ENCODE data around the gene SLC33A1. TPM values are rescaled to one million over a fixed set of nuclear protein-coding genes. Genes with fewer than 3 reads are reported as not detected.
"Not testable (repeated sequence)": the region's sequence is repeated elsewhere in the genome, so short reads cannot be mapped to it uniquely, and the experiment has no call there.

The SLC33A1 gene
- total RNA-seq, 1 experiment from 2014 or later, result 27.7 TPM

GRCh38 chr3:155871746-155872158 lies 17.5 kb upstream of the SLC33A1 start:
- H3K4me3 ChIP-seq, result peak overlapping the region; percentile 95
- H3K27me3 ChIP-seq (replicated peaks), result no peaks in the 10 kb centered on the region
- H3K36me3 ChIP-seq, result peaks cover 17% of the 10 kb centered on the region
- peak overlapping the region; percentile 81 for H3K27ac ChIP-seq
- DNase-seq (ENCODE audit: low read depth in 1 of 2, low spot score in 2 of 2), result no peak
- peaks cover 8% of the 10 kb centered on the region for H3K4me1 ChIP-seq (replicated peaks)
- no peaks in the 10 kb centered on the region for H3K9me3 ChIP-seq (replicated peaks)

DNA sequence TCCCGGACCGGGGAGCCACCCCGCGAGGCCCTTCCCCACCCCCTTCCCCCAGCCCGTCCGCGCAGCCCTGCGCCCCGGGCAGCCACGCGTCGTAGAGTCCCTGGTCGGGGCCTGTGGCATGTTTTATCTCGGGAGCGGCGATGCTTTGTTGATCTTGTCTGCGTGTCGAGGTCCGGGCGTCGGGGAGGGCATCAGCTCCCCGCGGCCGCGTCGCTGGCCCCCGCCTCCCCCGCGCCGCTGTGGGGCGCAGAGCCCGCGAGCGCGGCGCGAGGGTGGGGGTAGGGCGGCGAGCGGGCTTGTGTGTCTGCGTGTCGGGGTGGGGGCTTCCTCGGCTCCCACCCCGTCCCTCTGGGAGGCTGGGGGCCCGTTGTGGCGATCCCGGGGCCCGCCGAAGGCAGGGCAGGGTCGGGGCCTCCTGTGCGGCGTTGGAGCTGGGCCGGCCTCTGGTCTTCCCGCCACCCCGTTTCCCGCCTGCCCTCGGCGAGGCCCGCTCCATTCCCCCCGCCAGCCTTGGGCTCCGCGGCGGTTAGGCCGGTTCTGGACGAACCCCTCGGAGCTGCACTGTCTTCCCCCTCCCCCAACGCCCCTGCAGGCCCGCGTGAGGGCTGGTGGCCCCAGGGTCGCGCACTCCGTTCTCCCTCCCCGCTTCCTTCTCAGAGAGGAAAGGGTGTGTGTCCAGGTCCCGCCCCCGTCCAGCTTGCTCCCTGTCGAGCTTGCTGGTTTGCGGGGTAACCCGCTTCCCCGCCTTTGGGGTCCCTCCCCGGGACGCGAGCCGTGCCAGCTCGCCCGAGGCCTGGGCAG lies 16.9 kb upstream of the SLC33A1 start:
- Histone ChIP-seq H3K4me1 (replicated peaks) (peaks cover 8% of the 10 kb centered on the region), H3K9me3 (replicated peaks) (no peaks in the 10 kb centered on the region), H3K27me3 (replicated peaks) (no peaks in the 10 kb centered on the region), H3K36me3 (peaks cover 17% of the 10 kb centered on the region), H3K4me3 (peak overlapping the region; percentile 95), H3K27ac (peak overlapping the region; percentile 81)
- DNase-seq (ENCODE audit: low read depth in 1 of 2, low spot score in 2 of 2), result peak; percentile 41 to 48

- Histone ChIP-seq H3K36me3 (peaks cover 17% of the 10 kb centered on the region), H3K4me1 (replicated peaks) (peaks cover 8% of the 10 kb centered on the region), H3K4me3 (peak within 1 kb of the TSS; percentile 95), H3K27me3 (replicated peaks) (no peaks in the 10 kb centered on the region), H3K27ac (peak within 1 kb of the TSS; percentile 81), H3K9me3 (replicated peaks) (no peaks in the 10 kb centered on the region)
- peak; percentile 91 to 92 for DNase-seq (ENCODE audit: low read depth in 1 of 2, low spot score in 2 of 2)
Observed at GRCh38 chr3:155870133-155870944, 16.1 kb upstream of the SLC33A1 start, which contains the start of gene GMPS. Gene GMPS (plus strand): TSS chr3:155870650. CDS start chr3:155870871, 221 bp downstream.

DNA sequence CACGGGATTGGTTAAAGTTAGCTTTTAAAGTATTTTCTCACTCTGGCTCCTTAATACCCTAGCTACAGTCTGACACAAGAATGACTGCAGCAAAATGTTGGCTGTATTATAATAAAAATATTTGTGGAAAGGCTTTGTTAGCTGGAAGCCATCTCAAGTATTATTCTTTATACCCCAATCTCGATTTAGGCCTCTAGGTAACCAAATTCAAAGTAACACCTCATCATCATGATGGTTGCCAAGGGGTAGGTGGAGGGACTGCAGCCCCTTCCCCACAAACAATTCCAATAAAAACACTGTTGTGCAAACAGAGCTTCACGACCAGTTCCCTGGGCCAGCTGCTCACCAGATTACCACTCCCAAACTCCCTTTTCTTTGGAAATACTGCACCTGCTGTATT lies 15.5 kb upstream of the SLC33A1 start:
- H3K4me3 ChIP-seq, result peak overlapping the region; percentile 95
- 0 out of 2 replicates have a peak overlapping the region, but pooled peaks have one; percentile 10 for H3K27ac ChIP-seq
- no peaks in the 10 kb centered on the region for H3K9me3 ChIP-seq (replicated peaks)
- peaks cover 17% of the 10 kb centered on the region for H3K36me3 ChIP-seq
- H3K27me3 ChIP-seq (replicated peaks), result no peaks in the 10 kb centered on the region
- H3K4me1 ChIP-seq (replicated peaks), result peaks cover 8% of the 10 kb centered on the region
- no peak for DNase-seq (ENCODE audit: low read depth in 1 of 2, low spot score in 2 of 2)

- no peaks in the 10 kb centered on the region for H3K9me3 ChIP-seq (replicated peaks)
- no peak overlapping the region for H3K4me3 ChIP-seq
- H3K36me3 ChIP-seq, result no peaks in the 10 kb centered on the region
- H3K27ac ChIP-seq, result no peak overlapping the region
- H3K4me1 ChIP-seq (replicated peaks), result no peaks in the 10 kb centered on the region
- DNase-seq (ENCODE audit: low read depth in 1 of 2, low spot score in 2 of 2), result no peak
- no peaks in the 10 kb centered on the region for H3K27me3 ChIP-seq (replicated peaks)
Observed at GRCh38 chr3:155863072-155863784, 9.0 kb upstream of the SLC33A1 start.

- H3K4me1 ChIP-seq (replicated peaks); H3K4me3 ChIP-seq; H3K36me3 ChIP-seq; H3K27ac ChIP-seq; H3K9me3 ChIP-seq (replicated peaks); H3K27me3 ChIP-seq (replicated peaks): not testable (repeated sequence)
- DNase-seq (ENCODE audit: low read depth in 1 of 2, low spot score in 2 of 2), result peak; percentile 19 to 51
Observed at GRCh38 chr3:155862290-155862982, 8.2 kb upstream of the SLC33A1 start.

DNA sequence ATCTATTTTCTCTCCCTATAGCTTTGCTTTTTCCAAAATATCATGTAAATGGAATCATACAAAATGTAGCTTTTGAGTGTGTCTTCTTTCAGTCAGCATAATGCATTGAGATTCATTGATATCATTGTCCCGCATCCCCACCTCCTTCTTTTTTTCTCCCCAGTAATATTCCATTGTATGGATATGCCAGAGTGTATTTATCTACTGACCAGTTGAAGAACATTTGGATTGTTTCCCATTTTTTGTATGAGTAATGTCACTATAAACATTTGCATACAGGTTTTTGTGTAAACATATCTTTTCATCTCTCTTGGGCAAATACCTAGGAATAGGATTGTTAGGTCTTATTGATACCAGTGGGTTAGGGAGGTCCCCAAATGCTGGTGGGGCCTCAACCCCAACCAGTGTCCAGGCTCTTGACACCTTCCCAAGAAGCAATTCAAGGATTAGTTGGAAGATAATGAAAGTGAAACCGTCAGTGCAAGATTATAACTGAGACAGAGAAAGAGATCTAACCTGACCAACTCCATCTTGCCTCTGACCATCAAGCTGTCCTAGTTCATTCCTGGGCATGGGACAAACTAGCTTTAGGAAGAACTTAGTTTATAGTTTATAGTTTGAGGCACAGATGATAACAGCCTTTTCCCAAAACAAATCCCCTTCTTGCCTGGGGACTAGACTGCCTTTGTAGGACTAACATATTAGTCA lies 7.4 kb upstream of the SLC33A1 start:
- H3K27ac ChIP-seq, result no peak overlapping the region
- no peaks in the 10 kb centered on the region for H3K9me3 ChIP-seq (replicated peaks)
- no peaks in the 10 kb centered on the region for H3K27me3 ChIP-seq (replicated peaks)
- no peaks in the 10 kb centered on the region for H3K4me1 ChIP-seq (replicated peaks)
- H3K4me3 ChIP-seq, result no peak overlapping the region
- DNase-seq (ENCODE audit: low read depth in 1 of 2, low spot score in 2 of 2), result no peak
- no peaks in the 10 kb centered on the region for H3K36me3 ChIP-seq

- H3K9me3 ChIP-seq (replicated peaks); H3K27ac ChIP-seq; H3K4me1 ChIP-seq (replicated peaks); H3K27me3 ChIP-seq (replicated peaks); H3K4me3 ChIP-seq; H3K36me3 ChIP-seq; DNase-seq (ENCODE audit: low read depth in 1 of 2, low spot score in 2 of 2): not testable (repeated sequence)
Observed at GRCh38 chr3:155860424-155860823, 6.2 kb upstream of the SLC33A1 start.

DNA sequence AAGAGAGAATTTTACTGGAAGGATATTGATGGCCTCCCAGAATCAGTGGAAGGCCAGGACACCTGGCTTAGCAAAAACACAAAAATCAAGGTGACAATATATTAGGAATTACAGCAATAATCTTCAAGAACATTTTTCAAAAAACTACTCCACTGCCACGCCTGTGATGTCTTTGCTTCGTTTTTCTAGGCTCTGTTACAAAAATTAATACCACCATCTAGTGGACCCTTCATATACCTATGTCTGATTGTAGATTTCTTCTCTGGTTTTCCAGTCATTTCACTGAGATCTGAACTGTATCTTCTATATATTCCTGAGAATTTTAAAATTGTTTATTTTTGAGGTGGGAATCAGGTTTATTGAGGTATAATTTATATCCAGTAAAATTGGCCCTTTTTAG lies 5.6 kb upstream of the SLC33A1 start:
- no peaks in the 10 kb centered on the region for H3K9me3 ChIP-seq (replicated peaks)
- H3K4me3 ChIP-seq, result no peak overlapping the region
- H3K36me3 ChIP-seq, result no peaks in the 10 kb centered on the region
- no peaks in the 10 kb centered on the region for H3K27me3 ChIP-seq (replicated peaks)
- peaks cover under 1% of the 10 kb centered on the region for H3K4me1 ChIP-seq (replicated peaks)
- DNase-seq (ENCODE audit: low read depth in 1 of 2, low spot score in 2 of 2), result peak in 1 of 2 experiments; percentile 12
- H3K27ac ChIP-seq, result no peak overlapping the region

- H3K27me3 ChIP-seq (replicated peaks), result no peaks in the 10 kb centered on the region
- DNase-seq (ENCODE audit: low read depth in 1 of 2, low spot score in 2 of 2), result peak; percentile 6 to 46
- H3K4me3 ChIP-seq, result peak overlapping the region; percentile 74
- peaks cover 19% of the 10 kb centered on the region for H3K4me1 ChIP-seq (replicated peaks)
- peaks cover 18% of the 10 kb centered on the region for H3K36me3 ChIP-seq
- H3K9me3 ChIP-seq (replicated peaks), result no peaks in the 10 kb centered on the region
- peak overlapping the region; percentile 11 for H3K27ac ChIP-seq
Observed at GRCh38 chr3:155853214-155854140, 750 bp downstream of the SLC33A1 start.

DNA sequence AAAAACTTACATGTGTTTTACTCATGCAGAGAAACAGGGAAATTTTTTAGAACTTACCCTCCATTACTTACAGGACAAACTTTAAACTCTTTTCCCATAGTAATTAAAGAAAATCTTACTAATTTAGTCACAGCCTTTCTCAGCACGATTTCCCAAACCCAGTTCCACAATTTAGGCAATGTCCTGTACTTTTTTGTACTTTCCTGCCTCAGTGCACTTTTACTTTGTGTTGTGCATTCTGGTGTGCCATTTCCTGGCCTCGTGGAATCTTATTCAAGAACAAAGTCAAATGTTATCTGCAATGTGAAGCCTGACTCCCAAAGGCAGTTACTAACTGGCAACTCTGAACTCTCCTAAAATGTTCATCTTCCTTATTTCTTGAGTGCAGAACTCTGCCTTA lies 1.9 kb downstream of the SLC33A1 start:
- H3K4me1 ChIP-seq (replicated peaks), result peaks cover 19% of the 10 kb centered on the region
- H3K36me3 ChIP-seq, result peaks cover 24% of the 10 kb centered on the region
- no peaks in the 10 kb centered on the region for H3K9me3 ChIP-seq (replicated peaks)
- H3K4me3 ChIP-seq, result peak overlapping the region; percentile 74
- no peak for DNase-seq (ENCODE audit: low read depth in 1 of 2, low spot score in 2 of 2)
- no peaks in the 10 kb centered on the region for H3K27me3 ChIP-seq (replicated peaks)
- no peak overlapping the region for H3K27ac ChIP-seq

DNA sequence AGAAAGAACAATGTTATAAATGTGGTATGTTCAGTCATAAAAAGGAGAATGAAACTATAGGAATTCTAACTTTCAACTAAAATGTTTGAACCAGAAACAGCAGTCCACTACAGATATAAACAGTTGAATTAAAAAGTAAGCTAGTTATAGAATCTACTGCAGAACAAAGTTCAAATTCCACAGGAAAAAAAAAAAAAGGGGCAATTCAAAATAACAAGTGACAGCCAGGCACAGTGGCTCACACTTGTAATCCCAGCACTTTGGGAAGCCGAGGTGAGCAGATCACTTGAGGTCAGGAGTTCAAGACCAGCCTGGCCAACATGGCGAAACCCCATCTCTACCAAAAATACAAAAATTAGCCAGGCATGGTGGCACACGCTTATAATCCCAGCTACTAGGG lies 4.8 kb downstream of the SLC33A1 start:
- not testable (repeated sequence) for H3K4me3 ChIP-seq; DNase-seq (ENCODE audit: low read depth in 1 of 2, low spot score in 2 of 2); H3K27me3 ChIP-seq (replicated peaks); H3K9me3 ChIP-seq (replicated peaks); H3K27ac ChIP-seq
- Histone ChIP-seq H3K4me1 (replicated peaks) (peaks cover 15% of the 10 kb centered on the region), H3K36me3 (peaks cover 24% of the 10 kb centered on the region)
